ENCODE data around the gene ZNF385B. TPM values are rescaled to one million over a fixed set of nuclear protein-coding genes. Genes with fewer than 3 reads are reported as not detected.

ZNF385B gene
- total and polyA plus RNA-seq, 9 of the 15 experiments (the other 6 are each of a cell fraction or from before 2014, with no cell fraction given) = 0.50 TPM; not detected in 8

DNA sequence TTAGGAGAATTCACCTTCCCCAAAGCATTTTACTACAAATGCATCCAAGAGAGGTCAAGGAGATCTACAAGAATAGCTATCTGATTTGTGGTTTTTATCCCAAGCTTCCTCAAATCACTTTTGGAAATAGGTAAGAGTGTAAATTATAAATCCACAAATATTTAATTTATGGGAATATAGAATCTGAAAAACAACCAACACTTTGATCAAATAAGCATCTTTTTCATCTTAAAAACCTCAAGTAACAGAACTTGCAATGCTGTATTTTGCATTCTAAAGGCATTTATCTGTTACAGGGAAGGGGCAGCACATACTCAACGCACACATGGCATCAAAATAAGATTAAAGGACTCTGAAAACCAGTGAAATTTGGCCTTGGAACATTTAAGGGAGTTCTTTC lies 1.9 kb downstream of the ZNF385B start (continued):
- TF ChIP-seq ZBTB26 (CRISPR knock-in tag; IDR thresholded peaks at IDR 0.05) = no peak
- TF ChIP-seq ZNF740 (CRISPR knock-in tag; IDR thresholded peaks at IDR 0.05) = no peak
- no peak for TF ChIP-seq ZNF740 (tag; IDR thresholded peaks at IDR 0.05)
- TF ChIP-seq NUFIP1 (IDR thresholded peaks at IDR 0.05; ENCODE audit: partially characterized antibody) = no peak

GRCh38 chr2:179857236-179857635 lies 4.2 kb downstream of the ZNF385B start:
- Histone ChIP-seq H3K4me1 (replicated peaks in 1 of 2; ENCODE audit: control insufficient read depth in 2 of 2, insufficient read depth in 2 of 2, low read length in 2 of 2) (peaks cover 0 to 11% of the 10 kb centered on the region in 2 experiments; a peak in 1 of 5 replicates), H4K20me1 (replicated peaks; ENCODE audit: control insufficient read depth, insufficient read depth, low read length) (no peaks in the 10 kb centered on the region), H2AFZ (ENCODE audit: low read depth, low read length) (no peak overlapping the region), H3K4me2 (ENCODE audit: insufficient read depth, low read length) (no peak overlapping the region), H3K27me3 (ENCODE audit: control insufficient read depth in 2 of 2, insufficient read depth in 2 of 2, low read length in 2 of 2) (peaks cover 10 to 22% of the 10 kb centered on the region in 2 experiments; a peak in 3 of 5 replicates), H3K9me1 (ENCODE audit: control insufficient read depth, insufficient read depth, low read length) (no peaks in the 10 kb centered on the region), H3K79me2 (ENCODE audit: control insufficient read depth, insufficient read depth, low read length) (no peaks in the 10 kb centered on the region), H3K4me3 (no peak overlapping the region), H3K9me3 (replicated peaks; ENCODE audit: control insufficient read depth, insufficient read depth, low read depth, low read length) (no peaks in the 10 kb centered on the region), H3K9ac (ENCODE audit: insufficient read depth in 1 of 2, low read depth in 2 of 2, low read length in 2 of 2) (no peak overlapping the region), H3K36me3 (ENCODE audit: control insufficient read depth, insufficient read depth, low read length) (no peaks in the 10 kb centered on the region), H3K27ac (ENCODE audit: extremely low read depth, low read depth, low read length) (no peak overlapping the region)
- WGBS (ENCODE audit: insufficient coverage, low coverage, missing lambda C conversion rate) = 0% methylated on average over 4 of the region's 4 CpGs
- CTCF ChIA-PET (ENCODE audit: low intra/inter-chr PET ratio) = no interaction called here
- no TSS peak for BruUV-seq (replicated peaks)
- intact Hi-C loops (cut with micrococcal nuclease) (no loop called here), in situ Hi-C loops (cut with MboI) (no loop called here)
- ATAC-seq (no peak), DNase-seq (ENCODE audit: extremely low read depth in 1 of 4, low spot score in 3 of 4) (no peak), FAIRE-seq (no peak)
- TF ChIP-seq RBBP5 (IDR thresholded peaks at IDR 0.05; ENCODE audit: borderline replicate concordance, insufficient read depth, low read length, poor library complexity, severe bottlenecking) (no peak), GATAD2B (IDR thresholded peaks at IDR 0.05; ENCODE audit: borderline replicate concordance) (no peak), TCF3 (CRISPR knock-in tag; IDR thresholded peaks at IDR 0.05) (no peak), ZNF274 (IDR thresholded peaks at IDR 0.05; ENCODE audit: borderline replicate concordance, low read depth, low read length) (no peak), E2F1 (CRISPR knock-in tag; IDR thresholded peaks at IDR 0.05) (no peak), LEF1 (IDR thresholded peaks at IDR 0.05) (no peak), HDAC6 (IDR thresholded peaks at IDR 0.05; ENCODE audit: low read depth, low read length) (no peak), ZFP30 (CRISPR knock-in tag; IDR thresholded peaks at IDR 0.05; ENCODE audit: borderline replicate concordance) (no peak), HINFP (tag; conservative IDR thresholded peaks at IDR 0.05; ENCODE audit: low read depth) (no peak)
- TF ChIP-seq, protein P1, sequence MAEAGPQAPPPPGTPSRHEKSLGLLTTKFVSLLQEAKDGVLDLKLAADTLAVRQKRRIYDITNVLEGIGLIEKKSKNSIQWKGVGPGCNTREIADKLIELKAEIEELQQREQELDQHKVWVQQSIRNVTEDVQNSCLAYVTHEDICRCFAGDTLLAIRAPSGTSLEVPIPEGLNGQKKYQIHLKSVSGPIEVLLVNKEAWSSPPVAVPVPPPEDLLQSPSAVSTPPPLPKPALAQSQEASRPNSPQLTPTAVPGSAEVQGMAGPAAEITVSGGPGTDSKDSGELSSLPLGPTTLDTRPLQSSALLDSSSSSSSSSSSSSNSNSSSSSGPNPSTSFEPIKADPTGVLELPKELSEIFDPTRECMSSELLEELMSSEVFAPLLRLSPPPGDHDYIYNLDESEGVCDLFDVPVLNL (CRISPR knock-in tag; IDR thresholded peaks at IDR 0.05; ENCODE audit: low read depth) = no peak
- POLR2A ChIA-PET = interaction anchor here (0.6 kb wide), 1 partner anchor 924 kb away, joined by 3 read pairs; no protein-coding TSS in a partner anchor
